Measurements from ENCODE around the gene YWHAH. TPM values are rescaled to one million over a fixed set of nuclear protein-coding genes. Genes with fewer than 3 reads are reported as not detected.

Gene YWHAH
- total and polyA plus RNA-seq, 9 of the 15 experiments (the other 6 are each of a cell fraction or from before 2014, with no cell fraction given): 32.0 to 177 (median 114) TPM

GRCh38 chr22:31943206-31943977 lies 943 bp upstream of the YWHAH start (continued):
- TF ChIP-seq ZNF184 (CRISPR knock-in tag; IDR thresholded peaks at IDR 0.05): no peak
- peak; percentile 27 for TF ChIP-seq GTF3C2 (IDR thresholded peaks at IDR 0.05; ENCODE audit: borderline replicate concordance, extremely low read depth, insufficient read length)
- TF ChIP-seq ID3 (CRISPR knock-in tag; IDR thresholded peaks at IDR 0.05): no peak
- no peak for TF ChIP-seq ID3 (tag; IDR thresholded peaks at IDR 0.05)
- no peak for TF ChIP-seq ATF6 (CRISPR knock-in tag; IDR thresholded peaks at IDR 0.05)
- TF ChIP-seq IRF2 (CRISPR knock-in tag; IDR thresholded peaks at IDR 0.05): no peak
- TF ChIP-seq PHF8 (IDR thresholded peaks at IDR 0.05; ENCODE audit: borderline replicate concordance, low read length): 0 out of 2 replicates have a peak, but pooled peaks have one; percentile 11
- TF ChIP-seq CHD1 (IDR thresholded peaks at IDR 0.05; ENCODE audit: low read length): no peak
- TF ChIP-seq SAP30 (IDR thresholded peaks at IDR 0.05; ENCODE audit: borderline replicate concordance, insufficient read depth, low read depth, low read length, poor library complexity, severe bottlenecking): peak; percentile 7
- peak; percentile 36; the same call in 1 of the 2 replicates for TF ChIP-seq REST (IDR thresholded peaks at IDR 0.05; ENCODE audit: borderline replicate concordance)
- TF ChIP-seq REST (CRISPR knock-in tag; IDR thresholded peaks at IDR 0.05; ENCODE audit: low read depth): no peak
- no peak for TF ChIP-seq CHD4 (IDR thresholded peaks at IDR 0.05; ENCODE audit: insufficient read depth, insufficient replicate concordance, low read depth, low read length, poor library complexity, severe bottlenecking)
